Measurements from ENCODE around the gene SPCS1. TPM values are rescaled to one million over a fixed set of nuclear protein-coding genes. Genes with fewer than 3 reads are reported as not detected.
A peak's percentile ranks its signal among the peaks of the same experiment; 100 is the strongest.

SPCS1 gene
- total RNA-seq, 1 experiment from 2014 or later: 124 TPM

- RAD21 ChIA-PET (ENCODE audit: low non-redundant PET in 1 of 2, low total read pairs in 2 of 2, uncharacterized antibody in 2 of 2, unreplicated experiment in 2 of 2): no interaction called here
- no peak for DNase-seq (ENCODE audit: low read depth, low spot score)
- CTCF ChIA-PET: no interaction called here
- BruUV-seq (replicated peaks): TSS peak; percentile 45
- H3K9me2 ChIP-seq (ENCODE audit: insufficient read depth): no peaks in the 10 kb centered on the region
- H3K4me1 ChIP-seq (ENCODE audit: control insufficient read depth in 1 of 2, insufficient read depth in 2 of 2, low read length in 2 of 2): no peaks in the 10 kb centered on the region
- H4K20me1 ChIP-seq (ENCODE audit: insufficient read depth): peaks cover 29% of the 10 kb centered on the region; the same call in 1 of the 2 replicates
- no peak; the same call in 1 of the 2 replicates for ATAC-seq
- H3K27ac ChIP-seq (ENCODE audit: low read depth, low read length): no peak overlapping the region
- H3K27me3 ChIP-seq (ENCODE audit: insufficient read depth, low read length): no peaks in the 10 kb centered on the region
- H3K4me3 ChIP-seq (replicated peaks in 1 of 2; ENCODE audit: low read depth in 1 of 2, low read length in 2 of 2): no peak overlapping the region
- H2AFZ ChIP-seq (ENCODE audit: low read depth, low read length, poor library complexity, severe bottlenecking): no peak overlapping the region
- no peak for TF ChIP-seq FOSL1 (IDR thresholded peaks at IDR 0.05; ENCODE audit: low read depth)
- TF ChIP-seq REST (IDR thresholded peaks at IDR 0.05; ENCODE audit: low read depth): no peak
- no peak for TF ChIP-seq CTCF (IDR thresholded peaks at IDR 0.05 in 2 of 3, conservative IDR thresholded peaks at IDR 0.05 in 1 of 3; ENCODE audit: borderline replicate concordance in 1 of 3, insufficient read depth in 1 of 3, low read depth in 2 of 3, low read length in 2 of 3)
- no peak for TF ChIP-seq CBX3 (IDR thresholded peaks at IDR 0.05; ENCODE audit: low read depth)
- no peak for TF ChIP-seq ZFX (IDR thresholded peaks at IDR 0.05)
- TF ChIP-seq POLR2A (IDR thresholded peaks at IDR 0.05; ENCODE audit: borderline replicate concordance, extremely low read depth, insufficient read depth, insufficient read length): no peak
- TF ChIP-seq MAX (IDR thresholded peaks at IDR 0.05): no peak
- no peak for TF ChIP-seq ELF1 (IDR thresholded peaks at IDR 0.05; ENCODE audit: borderline replicate concordance, low read depth)
- no peak for TF ChIP-seq EZH2phosphoT487 (IDR thresholded peaks at IDR 0.05; ENCODE audit: borderline replicate concordance)
- TF ChIP-seq EZH2 (IDR thresholded peaks at IDR 0.05): no peak
- TF ChIP-seq ZNF274 (IDR thresholded peaks at IDR 0.05; ENCODE audit: low read depth, low read length): no peak
- no peak for TF ChIP-seq JUND (IDR thresholded peaks at IDR 0.05)
- TF ChIP-seq ATF3 (IDR thresholded peaks at IDR 0.05): no peak
- TF ChIP-seq RAD21 (IDR thresholded peaks at IDR 0.05; ENCODE audit: low read depth): no peak
- TF ChIP-seq SIN3A (IDR thresholded peaks at IDR 0.05; ENCODE audit: low read depth): no peak
- TF ChIP-seq SRF (IDR thresholded peaks at IDR 0.05; ENCODE audit: low read depth): no peak
- TF ChIP-seq EGR1 (IDR thresholded peaks at IDR 0.05; ENCODE audit: low read depth): no peak
- H3K9me3 ChIP-seq (ENCODE audit: control insufficient read depth in 1 of 2, insufficient read depth in 1 of 2, low read depth in 1 of 2, low read length in 2 of 2): no peaks in the 10 kb centered on the region
- peaks cover 41% of the 10 kb centered on the region for H3K79me2 ChIP-seq (ENCODE audit: insufficient read depth, low read length)
- intact Hi-C loops (cut with micrococcal nuclease): no loop called here
- POLR2A ChIA-PET: interaction anchor here (0.6 kb wide), 1 partner anchor 8 kb away, joined by 3 read pairs; no protein-coding TSS in a partner anchor
- H3K9ac ChIP-seq (ENCODE audit: low read length): no peak overlapping the region
- peaks cover 65 to 75% of the 10 kb centered on the region in 2 experiments for H3K36me3 ChIP-seq (ENCODE audit: control insufficient read depth in 1 of 2, insufficient read depth in 2 of 2, low read length in 2 of 2)
- no peak overlapping the region for H3K4me2 ChIP-seq (ENCODE audit: low read length)
Observed at GRCh38 chr3:52694528-52695189, 11.2 kb upstream of the SPCS1 start.
